Brain microvascular endothelial cell (primary cell): Measurements from ENCODE around the gene DRD1.

Experiments used
- DNase-seq: peaks from one replicate; pipeline ENCODE4 v3.0.0-alpha.2; 2020
- H3K27ac ChIP-seq: fragments of 250-450 bp; sonication (Bioruptor Pico); 2 replicates; pipeline ENCODE4 v1.5.1; 2020; ENCODE audit warnings: mild to moderate bottlenecking, moderate library complexity
- H3K27me3 ChIP-seq: fragments of 250-450 bp; sonication (Bioruptor Pico); replicated peaks from 2 replicates; pipeline ENCODE4 v1.5.1; 2020; ENCODE audit warnings: mild to moderate bottlenecking
- H3K36me3 ChIP-seq: fragments of 250-450 bp; sonication (Bioruptor Pico); replicated peaks from 2 replicates; pipeline ENCODE4 v1.5.1; 2020; ENCODE audit warnings: mild to moderate bottlenecking
- H3K4me3 ChIP-seq: 2 replicates; pipeline ENCODE4 v1.5.1; 2011; ENCODE audit warnings: low read depth, mild to moderate bottlenecking, control low read depth, low read length, moderate library complexity
- CTCF ChIP-seq: IDR thresholded peaks from 2 replicates; pipeline ENCODE4 v1.5.1; 2011; ENCODE audit warnings: low read depth, mild to moderate bottlenecking, moderate library complexity, low read length, control low read depth, inconsistent platforms; ENCODE audit errors: missing control alignments
- in situ Hi-C: cut with HindIII; loops from 2 replicates; pipeline ENCODE4 v1.10.0; 2017; ENCODE audit warnings: low sequenced_read_pairs, low pct_ligation_motif_present

Gene DRD1

GRCh38 chr5:175444060-175444904 lies at the start of gene DRD1:
DRD1 (minus strand) TSS chr5:175444182; CDS start chr5:175443099, 1,083 bp downstream.
- H3K27me3 ChIP-seq = peaks cover 32% of the 10 kb centered on the region
- no peak within 1 kb of the TSS for H3K4me3 ChIP-seq
- in situ Hi-C loops = no loop called here
- H3K36me3 ChIP-seq = no peaks in the 10 kb centered on the region
- no peak for DNase-seq
- peak; percentile 47 for TF ChIP-seq CTCF
- no peak within 1 kb of the TSS for H3K27ac ChIP-seq

DNA sequence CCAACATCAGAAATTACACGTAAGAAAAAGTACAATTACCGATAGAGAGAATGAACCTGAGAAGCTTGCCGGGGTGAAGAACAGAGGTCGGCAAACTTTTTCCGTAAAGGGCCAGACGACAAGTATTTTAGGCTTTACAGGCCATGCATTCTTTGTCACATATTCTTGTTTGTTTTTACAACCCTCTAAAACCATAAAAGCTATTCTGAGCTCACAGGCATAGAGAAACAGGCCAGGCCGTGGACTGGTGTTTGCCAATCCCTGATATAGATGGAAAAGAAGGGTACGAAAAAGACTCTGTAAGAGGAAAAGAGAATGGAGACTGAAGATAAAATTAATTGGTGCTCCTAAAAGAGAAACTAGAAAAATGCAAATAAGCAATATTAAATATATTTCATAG lies 49.7 kb upstream of the DRD1 start:
- Histone ChIP-seq H3K4me3 (no peak overlapping the region), H3K36me3 (peaks cover 32% of the 10 kb centered on the region), H3K27ac (no peak overlapping the region), H3K27me3 (no peaks in the 10 kb centered on the region)
- no peak for DNase-seq
- in situ Hi-C loops = no loop called here
- TF ChIP-seq CTCF = no peak

- Histone ChIP-seq H3K27ac (no peak overlapping the region), H3K27me3 (no peaks in the 10 kb centered on the region), H3K36me3 (peaks cover 33% of the 10 kb centered on the region), H3K4me3 (no peak overlapping the region)
- in situ Hi-C loops = no loop called here
- DNase-seq = no peak
- no peak for TF ChIP-seq CTCF
These were observed 49.3 kb upstream of the DRD1 start for GRCh38 chr5:175493260-175493659.

- TF ChIP-seq CTCF = no peak
- H3K27ac ChIP-seq = no peak overlapping the region
- H3K4me3 ChIP-seq = no peak overlapping the region
- H3K36me3 ChIP-seq = peaks cover 29% of the 10 kb centered on the region
- DNase-seq = no peak
- in situ Hi-C loops = no loop called here
- no peaks in the 10 kb centered on the region for H3K27me3 ChIP-seq
These were observed 47.2 kb upstream of the DRD1 start for GRCh38 chr5:175491223-175491622.

DNA sequence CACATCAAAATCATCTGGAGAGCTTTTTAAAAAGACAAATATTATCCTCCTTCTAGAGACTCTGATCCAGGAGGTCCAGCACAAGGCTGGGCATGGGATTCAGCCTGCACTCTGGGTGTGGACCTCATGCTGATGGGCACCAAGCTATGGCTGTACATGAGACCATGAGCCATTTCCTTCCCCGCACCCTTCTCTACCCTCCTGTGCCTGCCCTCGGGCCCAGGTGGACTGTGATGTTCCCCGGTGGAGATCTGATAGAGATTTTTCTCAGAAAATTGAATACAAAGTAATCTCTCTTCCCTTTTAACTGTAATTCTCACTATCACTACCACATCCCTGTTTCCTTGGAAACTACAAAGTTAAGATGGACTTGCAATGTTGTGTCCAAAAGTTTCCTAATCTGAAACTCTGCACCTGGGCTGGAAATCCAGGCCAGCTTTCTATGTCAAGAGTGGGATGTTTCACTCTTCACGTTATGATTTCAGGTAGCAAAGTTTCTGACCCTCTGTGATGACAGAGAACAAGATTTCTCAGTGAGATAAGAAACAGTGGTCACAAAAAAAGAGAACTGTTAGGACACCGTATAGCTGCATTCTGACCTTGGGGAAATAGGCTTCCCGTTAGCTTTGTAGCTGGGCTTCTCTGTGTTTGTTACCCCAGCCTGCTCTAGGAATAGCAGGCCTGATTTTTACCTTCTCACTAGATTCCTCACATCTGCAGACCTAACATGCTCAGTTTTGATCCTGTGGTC lies 45.9 kb upstream of the DRD1 start:
- no peak overlapping the region for H3K27ac ChIP-seq
- H3K36me3 ChIP-seq = peaks cover 27% of the 10 kb centered on the region
- DNase-seq = no peak
- in situ Hi-C loops = no loop called here
- no peaks in the 10 kb centered on the region for H3K27me3 ChIP-seq
- no peak for TF ChIP-seq CTCF
- no peak overlapping the region for H3K4me3 ChIP-seq
